AG09319 (cell line): ENCODE measurements around the gene TMEM39B.

ENCODE experiments used
- DNase-seq: peaks from one replicate; pipeline ENCODE4 v3.0.0-alpha.2; 2010; ENCODE audit warnings: low read depth; ENCODE audit errors: extremely low read depth
- TF ChIP-seq, protein P1 (sequence below): IDR thresholded peaks from 2 replicates; pipeline ENCODE4 v1.5.1; 2011; ENCODE audit warnings: low read depth, mild to moderate bottlenecking, inconsistent platforms, low read length, moderate library complexity

Gene TMEM39B

DNA sequence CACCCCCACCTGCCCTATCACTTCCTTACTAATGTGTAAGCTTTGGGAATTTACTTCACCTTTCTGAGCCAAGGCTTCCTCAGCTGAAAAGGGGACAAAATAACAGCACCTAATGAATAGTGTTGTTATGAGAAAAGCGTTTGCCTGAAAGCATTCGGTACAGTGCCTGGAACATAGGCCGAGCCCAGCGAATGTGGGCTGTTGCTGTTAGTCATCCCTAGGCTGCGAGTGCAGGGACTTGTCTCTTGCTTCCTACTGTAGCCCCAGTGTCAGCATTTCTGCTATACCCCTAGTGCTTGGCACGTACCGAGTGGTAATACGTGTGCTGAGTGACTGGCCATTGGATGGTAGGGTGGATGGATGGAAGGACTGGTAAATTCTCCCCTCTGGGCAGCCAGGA lies 18.4 kb downstream of the TMEM39B start:
- TF ChIP-seq, protein P1, sequence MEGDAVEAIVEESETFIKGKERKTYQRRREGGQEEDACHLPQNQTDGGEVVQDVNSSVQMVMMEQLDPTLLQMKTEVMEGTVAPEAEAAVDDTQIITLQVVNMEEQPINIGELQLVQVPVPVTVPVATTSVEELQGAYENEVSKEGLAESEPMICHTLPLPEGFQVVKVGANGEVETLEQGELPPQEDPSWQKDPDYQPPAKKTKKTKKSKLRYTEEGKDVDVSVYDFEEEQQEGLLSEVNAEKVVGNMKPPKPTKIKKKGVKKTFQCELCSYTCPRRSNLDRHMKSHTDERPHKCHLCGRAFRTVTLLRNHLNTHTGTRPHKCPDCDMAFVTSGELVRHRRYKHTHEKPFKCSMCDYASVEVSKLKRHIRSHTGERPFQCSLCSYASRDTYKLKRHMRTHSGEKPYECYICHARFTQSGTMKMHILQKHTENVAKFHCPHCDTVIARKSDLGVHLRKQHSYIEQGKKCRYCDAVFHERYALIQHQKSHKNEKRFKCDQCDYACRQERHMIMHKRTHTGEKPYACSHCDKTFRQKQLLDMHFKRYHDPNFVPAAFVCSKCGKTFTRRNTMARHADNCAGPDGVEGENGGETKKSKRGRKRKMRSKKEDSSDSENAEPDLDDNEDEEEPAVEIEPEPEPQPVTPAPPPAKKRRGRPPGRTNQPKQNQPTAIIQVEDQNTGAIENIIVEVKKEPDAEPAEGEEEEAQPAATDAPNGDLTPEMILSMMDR = no peak
- no peak for DNase-seq

DNA sequence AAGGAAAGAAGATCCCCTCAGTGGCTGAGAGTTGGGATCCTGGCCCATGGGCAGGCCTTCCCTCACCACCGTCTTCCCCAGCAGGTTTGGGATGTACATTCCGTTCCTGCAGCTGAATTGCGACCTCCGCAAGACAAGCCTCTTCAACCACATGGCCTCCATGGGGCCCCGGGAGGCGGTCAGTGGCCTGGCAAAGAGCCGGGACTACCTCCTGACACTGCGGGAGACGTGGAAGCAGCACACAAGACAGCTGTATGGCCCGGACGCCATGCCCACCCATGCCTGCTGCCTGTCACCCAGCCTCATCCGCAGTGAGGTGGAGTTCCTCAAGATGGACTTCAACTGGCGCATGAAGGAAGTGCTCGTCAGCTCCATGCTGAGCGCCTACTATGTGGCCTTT lies 18.9 kb downstream of the TMEM39B start:
- DNase-seq = no peak
- TF ChIP-seq, protein P1 = no peak

DNA sequence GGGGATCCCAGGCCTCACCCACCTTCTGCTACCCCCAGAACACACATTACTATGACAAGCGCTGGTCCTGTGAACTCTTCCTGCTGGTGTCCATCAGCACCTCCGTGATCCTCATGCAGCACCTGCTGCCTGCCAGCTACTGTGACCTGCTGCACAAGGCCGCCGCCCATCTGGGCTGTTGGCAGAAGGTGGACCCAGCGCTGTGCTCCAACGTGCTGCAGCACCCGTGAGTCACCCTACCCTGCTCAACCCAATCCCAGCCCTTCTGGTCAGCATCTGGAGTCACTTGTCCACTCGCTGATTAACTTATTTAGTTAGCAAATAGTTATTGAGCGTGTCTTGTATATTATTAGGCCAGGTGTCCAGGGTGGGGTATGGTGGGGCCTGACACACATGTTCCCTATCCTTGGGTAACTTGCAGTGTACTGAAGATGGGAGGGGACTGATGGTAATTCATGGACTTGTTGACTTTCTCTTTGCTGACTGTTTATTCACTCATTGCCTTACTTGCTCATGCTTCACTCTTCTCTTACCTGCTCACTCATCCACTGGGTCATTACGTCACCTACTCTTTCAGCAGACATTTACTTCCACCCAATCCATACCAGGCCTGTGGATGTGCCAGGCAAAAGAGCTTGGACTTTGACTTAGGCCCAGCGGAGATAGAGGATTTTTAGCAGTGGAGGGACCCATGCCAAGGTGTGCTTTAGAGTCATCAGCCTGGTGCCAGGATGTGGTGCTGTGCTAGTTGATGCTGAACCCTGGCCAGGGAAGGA lies 22.2 kb downstream of the TMEM39B start:
- no peak for DNase-seq
- TF ChIP-seq, protein P1 = no peak

DNA sequence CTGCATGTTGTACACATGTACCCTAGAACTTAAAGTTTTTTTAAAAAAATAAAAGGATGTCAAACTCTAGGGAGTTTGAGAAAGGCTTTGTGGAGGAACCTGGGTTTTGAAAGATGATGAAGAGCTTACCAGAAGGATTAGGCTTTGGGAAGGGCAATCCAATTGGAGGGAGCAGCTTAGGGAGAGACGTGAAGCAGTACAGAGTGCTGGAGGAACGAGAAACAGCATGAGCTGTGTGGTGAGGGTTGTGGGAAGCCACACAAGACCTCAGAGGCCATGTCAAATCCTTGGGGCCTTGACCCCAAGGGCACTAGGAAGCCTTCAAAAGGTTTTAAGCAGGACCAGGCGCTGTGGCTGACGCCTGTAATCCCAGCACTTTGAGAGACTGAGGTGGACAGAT lies 26.7 kb downstream of the TMEM39B start:
- TF ChIP-seq, protein P1 = no peak
- no peak for DNase-seq

DNA sequence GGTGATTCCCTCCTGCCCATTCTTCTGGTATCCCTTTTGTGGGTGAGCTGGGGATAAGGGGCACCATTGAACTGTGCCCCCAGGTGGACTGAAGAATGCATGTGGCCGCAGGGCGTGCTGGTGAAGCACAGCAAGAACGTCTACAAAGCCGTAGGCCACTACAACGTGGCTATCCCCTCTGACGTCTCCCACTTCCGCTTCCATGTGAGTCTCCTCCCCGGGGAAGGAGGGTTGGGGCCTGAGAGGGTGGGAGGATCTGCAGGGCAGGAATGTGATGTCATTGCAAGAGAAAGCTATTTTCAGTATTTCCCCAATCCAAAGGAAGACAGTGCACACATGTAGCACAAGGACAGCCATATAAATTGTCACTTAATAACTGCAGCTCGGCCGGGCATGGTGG lies 27.6 kb downstream of the TMEM39B start:
- TF ChIP-seq, protein P1 = no peak

DNA sequence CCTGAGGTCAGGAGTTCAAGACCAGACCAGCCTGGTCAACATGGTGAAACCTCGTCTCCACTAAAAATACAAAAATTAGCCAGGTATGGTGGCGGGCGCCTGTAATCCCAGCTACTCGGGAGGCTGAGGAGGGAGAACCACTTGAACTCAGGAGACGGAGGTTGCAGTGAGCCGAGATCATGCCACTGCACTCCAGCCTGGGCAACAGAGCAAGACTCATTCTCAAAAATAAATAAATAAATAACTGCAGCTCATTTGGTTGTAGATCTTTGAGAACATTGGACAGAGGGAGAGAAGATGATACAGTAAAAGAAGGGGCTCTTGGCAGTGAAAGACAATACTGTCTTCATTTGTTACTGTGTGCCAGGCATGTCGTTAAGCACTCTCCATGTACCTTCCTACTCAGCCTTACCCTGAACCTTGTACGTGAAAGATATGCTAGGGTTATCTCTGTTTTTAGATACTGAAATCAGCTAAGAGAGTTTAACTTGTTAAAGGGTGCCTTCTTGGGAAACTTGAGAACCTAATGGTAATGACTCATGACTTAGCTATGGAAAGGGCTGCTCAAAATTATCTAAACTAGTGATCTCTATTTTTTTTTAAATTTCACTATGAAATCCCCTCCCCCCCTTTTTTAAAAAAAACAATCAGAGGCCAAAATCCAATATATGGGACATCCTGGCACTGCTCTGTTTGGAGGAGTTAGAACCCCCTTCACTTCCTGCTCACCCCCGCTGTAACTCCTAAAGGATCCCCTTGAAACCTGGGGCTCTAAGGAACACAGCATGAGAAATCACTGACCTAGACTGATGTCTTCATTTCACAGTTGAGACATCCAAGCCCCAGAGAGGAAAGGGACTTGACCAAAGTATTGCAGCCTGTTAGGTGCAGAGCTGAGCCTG lies 28.3 kb downstream of the TMEM39B start:
- TF ChIP-seq, protein P1 = no peak
- DNase-seq = no peak

More for the DNA sequence above, 27.6 kb downstream of the TMEM39B start:
- DNase-seq = no peak

DNA sequence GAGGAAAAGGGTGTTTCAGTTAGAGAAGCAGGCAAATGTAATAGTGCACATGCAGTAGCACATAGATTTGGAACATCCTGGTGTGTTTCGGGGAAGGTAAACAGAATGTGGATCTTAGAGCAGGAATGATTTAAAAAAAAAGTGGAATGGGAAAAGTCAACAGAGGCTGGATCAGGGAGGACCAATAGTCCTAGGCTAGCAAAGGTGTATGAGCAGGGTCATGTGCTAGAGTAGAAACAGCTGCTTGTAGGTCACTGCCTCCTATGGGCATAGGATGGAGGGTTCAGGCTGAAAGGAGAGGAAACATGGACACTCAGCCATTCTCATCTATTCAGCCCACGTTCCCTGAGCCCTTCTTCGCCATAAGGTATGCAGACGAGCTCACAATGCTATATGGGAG lies 31.4 kb downstream of the TMEM39B start:
- TF ChIP-seq, protein P1 = no peak
- no peak for DNase-seq
